Stimulated activated CD4-positive, alpha-beta T cell treated with anti-CD3 and anti-CD28 coated beads, Interleukin-4, amount 100 ng/mL, for 4 hours (primary cell): ENCODE measurements around the gene FIBCD1.

Experiments
- DNase-seq, 2 experiments: peaks; one replicate each; pipeline ENCODE4 v3.0.0-alpha.2; 2020

FIBCD1 gene

GRCh38 chr9:130893341-130894101, 45.5 kb downstream of the FIBCD1 start:
- DNase-seq: no peak

- DNase-seq: no peak
These were observed 46.4 kb downstream of the FIBCD1 start for GRCh38 chr9:130892477-130893304.

GRCh38 chr9:130891688-130892476, 47.2 kb downstream of the FIBCD1 start:
- no peak for DNase-seq

- DNase-seq: no peak
These were observed 48.0 kb downstream of the FIBCD1 start for GRCh38 chr9:130890870-130891687.

GRCh38 chr9:130890124-130890523, 48.9 kb downstream of the FIBCD1 start:
- DNase-seq: no peak

GRCh38 chr9:130888146-130888885, 50.7 kb downstream of the FIBCD1 start:
- no peak for DNase-seq

GRCh38 chr9:130887494-130888144, 51.4 kb downstream of the FIBCD1 start:
- no peak for DNase-seq

- DNase-seq: no peak
These were observed 52.1 kb downstream of the FIBCD1 start for GRCh38 chr9:130886981-130887380.

- DNase-seq: no peak
These were observed 53.3 kb downstream of the FIBCD1 start for GRCh38 chr9:130885484-130886375.

- no peak for DNase-seq
These were observed 54.2 kb downstream of the FIBCD1 start for GRCh38 chr9:130884542-130885483.

- no peak for DNase-seq
These were observed 54.9 kb downstream of the FIBCD1 start for GRCh38 chr9:130884111-130884531.

GRCh38 chr9:130883479-130883878, 55.6 kb downstream of the FIBCD1 start:
- no peak for DNase-seq

- no peak for DNase-seq
These were observed 56.3 kb downstream of the FIBCD1 start for GRCh38 chr9:130882696-130883225.

- no peak for DNase-seq
These were observed 57.5 kb downstream of the FIBCD1 start for GRCh38 chr9:130881516-130881915.

- DNase-seq: no peak
These were observed 58.3 kb downstream of the FIBCD1 start for GRCh38 chr9:130880599-130881220.

GRCh38 chr9:130879863-130880411, 59.1 kb downstream of the FIBCD1 start:
- no peak for DNase-seq

- no peak for DNase-seq
These were observed 60.8 kb downstream of the FIBCD1 start for GRCh38 chr9:130878295-130878694.

GRCh38 chr9:130877300-130877699, 61.7 kb downstream of the FIBCD1 start:
- DNase-seq: no peak
